ENCODE measurements around the gene EEF2KMT. TPM values are rescaled to one million over a fixed set of nuclear protein-coding genes. Genes with fewer than 3 reads are reported as not detected.

The EEF2KMT gene
- total and polyA plus RNA-seq, 2 of the 13 experiments (the other 11 are each of a cell fraction or from before 2014, with no cell fraction given): 10.7 to 26.9 TPM

DNA sequence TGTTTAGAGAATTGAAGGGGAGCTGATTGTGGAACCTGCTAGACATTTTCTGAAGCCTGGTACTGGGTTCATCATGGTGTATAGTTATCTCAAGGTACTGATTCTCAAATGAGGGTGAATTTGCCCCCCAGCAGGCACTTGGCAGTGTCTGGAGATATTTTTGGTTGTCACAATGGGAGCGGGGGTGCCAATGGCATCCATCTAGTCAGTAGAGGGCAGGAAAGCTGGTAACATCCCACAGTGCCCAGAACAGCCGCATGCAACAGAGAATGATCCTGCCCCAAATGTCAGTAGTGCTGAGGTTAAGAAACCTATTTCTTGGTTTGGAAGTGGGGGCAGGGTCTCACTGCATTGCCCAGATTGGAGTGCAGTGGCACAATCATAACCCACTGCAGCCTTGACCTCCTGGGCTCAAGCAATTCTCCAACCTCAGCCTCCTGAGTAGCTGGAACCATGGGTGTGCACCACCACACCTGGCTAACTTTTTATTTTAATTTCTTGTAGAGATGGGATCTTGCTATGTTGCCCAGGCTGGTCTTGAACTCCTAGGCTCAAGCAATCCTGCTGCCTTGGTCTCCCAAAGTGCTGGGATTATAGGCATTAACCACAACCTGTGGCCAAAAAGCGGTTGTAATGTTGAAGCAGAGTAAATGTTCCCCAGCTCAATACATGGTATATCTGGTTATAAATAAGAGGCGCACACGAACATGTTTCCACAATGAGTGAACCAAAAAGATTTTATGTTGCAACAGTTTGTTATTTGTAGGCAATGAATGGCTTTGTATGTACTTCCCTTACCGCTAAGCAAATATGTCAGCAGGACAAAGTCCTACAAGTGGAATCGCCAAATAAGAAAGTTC lies 46.4 kb upstream of the EEF2KMT start (continued):
- TF ChIP-seq NCOR1 (IDR thresholded peaks at IDR 0.05; ENCODE audit: borderline replicate concordance, low read length) (peak; percentile 94; the same call in 1 of the 2 replicates), NR2C2 (CRISPR knock-in tag; IDR thresholded peaks at IDR 0.05; ENCODE audit: borderline replicate concordance) (peak; percentile 65), HOXA7 (CRISPR knock-in tag; IDR thresholded peaks at IDR 0.05) (no peak), ZNF34 (CRISPR knock-in tag; IDR thresholded peaks at IDR 0.05; ENCODE audit: borderline replicate concordance) (0 out of 2 replicates have a peak, but pooled peaks have one; percentile 50), ZNF276 (CRISPR knock-in tag; IDR thresholded peaks at IDR 0.05; ENCODE audit: low read depth) (no peak), FOSL1 (CRISPR knock-in tag; IDR thresholded peaks at IDR 0.05; ENCODE audit: borderline replicate concordance) (no peak; the same call in 1 of the 2 replicates), CSRNP2 (CRISPR knock-in tag; conservative IDR thresholded peaks at IDR 0.05; ENCODE audit: low read depth) (no peak), HDAC6 (IDR thresholded peaks at IDR 0.05; ENCODE audit: low read depth, low read length) (no peak), ZNF430 (CRISPR knock-in tag; IDR thresholded peaks at IDR 0.05) (no peak; the same call in 1 of the 2 replicates), PAX8 (CRISPR knock-in tag; IDR thresholded peaks at IDR 0.05; ENCODE audit: borderline replicate concordance) (no peak), REL (CRISPR knock-in tag; conservative IDR thresholded peaks at IDR 0.05) (no peak), SMAD3 (CRISPR knock-in tag; IDR thresholded peaks at IDR 0.05) (peak; percentile 69; the same call in 1 of the 2 replicates), ZNF678 (CRISPR knock-in tag; IDR thresholded peaks at IDR 0.05) (no peak), GFI1 (CRISPR knock-in tag; IDR thresholded peaks at IDR 0.05; ENCODE audit: borderline replicate concordance) (peak; percentile 100), ZNF121 (CRISPR knock-in tag; IDR thresholded peaks at IDR 0.05) (peak; percentile 100), ZSCAN31 (CRISPR knock-in tag; IDR thresholded peaks at IDR 0.05; ENCODE audit: low read depth) (no peak)
- TF ChIP-seq, protein P1, sequence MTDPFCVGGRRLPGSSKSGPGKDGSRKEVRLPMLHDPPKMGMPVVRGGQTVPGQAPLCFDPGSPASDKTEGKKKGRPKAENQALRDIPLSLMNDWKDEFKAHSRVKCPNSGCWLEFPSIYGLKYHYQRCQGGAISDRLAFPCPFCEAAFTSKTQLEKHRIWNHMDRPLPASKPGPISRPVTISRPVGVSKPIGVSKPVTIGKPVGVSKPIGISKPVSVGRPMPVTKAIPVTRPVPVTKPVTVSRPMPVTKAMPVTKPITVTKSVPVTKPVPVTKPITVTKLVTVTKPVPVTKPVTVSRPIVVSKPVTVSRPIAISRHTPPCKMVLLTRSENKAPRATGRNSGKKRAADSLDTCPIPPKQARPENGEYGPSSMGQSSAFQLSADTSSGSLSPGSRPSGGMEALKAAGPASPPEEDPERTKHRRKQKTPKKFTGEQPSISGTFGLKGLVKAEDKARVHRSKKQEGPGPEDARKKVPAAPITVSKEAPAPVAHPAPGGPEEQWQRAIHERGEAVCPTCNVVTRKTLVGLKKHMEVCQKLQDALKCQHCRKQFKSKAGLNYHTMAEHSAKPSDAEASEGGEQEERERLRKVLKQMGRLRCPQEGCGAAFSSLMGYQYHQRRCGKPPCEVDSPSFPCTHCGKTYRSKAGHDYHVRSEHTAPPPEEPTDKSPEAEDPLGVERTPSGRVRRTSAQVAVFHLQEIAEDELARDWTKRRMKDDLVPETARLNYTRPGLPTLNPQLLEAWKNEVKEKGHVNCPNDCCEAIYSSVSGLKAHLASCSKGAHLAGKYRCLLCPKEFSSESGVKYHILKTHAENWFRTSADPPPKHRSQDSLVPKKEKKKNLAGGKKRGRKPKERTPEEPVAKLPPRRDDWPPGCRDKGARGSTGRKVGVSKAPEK (CRISPR knock-in tag; IDR thresholded peaks at IDR 0.05; ENCODE audit: borderline replicate concordance): no peak
- TF ChIP-seq, protein P2, sequence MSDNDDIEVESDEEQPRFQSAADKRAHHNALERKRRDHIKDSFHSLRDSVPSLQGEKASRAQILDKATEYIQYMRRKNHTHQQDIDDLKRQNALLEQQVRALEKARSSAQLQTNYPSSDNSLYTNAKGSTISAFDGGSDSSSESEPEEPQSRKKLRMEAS (IDR thresholded peaks at IDR 0.05): peak; percentile 34; the same call in 1 of the 2 replicates
- TF ChIP-seq, protein P3, sequence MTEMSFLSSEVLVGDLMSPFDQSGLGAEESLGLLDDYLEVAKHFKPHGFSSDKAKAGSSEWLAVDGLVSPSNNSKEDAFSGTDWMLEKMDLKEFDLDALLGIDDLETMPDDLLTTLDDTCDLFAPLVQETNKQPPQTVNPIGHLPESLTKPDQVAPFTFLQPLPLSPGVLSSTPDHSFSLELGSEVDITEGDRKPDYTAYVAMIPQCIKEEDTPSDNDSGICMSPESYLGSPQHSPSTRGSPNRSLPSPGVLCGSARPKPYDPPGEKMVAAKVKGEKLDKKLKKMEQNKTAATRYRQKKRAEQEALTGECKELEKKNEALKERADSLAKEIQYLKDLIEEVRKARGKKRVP (CRISPR knock-in tag; IDR thresholded peaks at IDR 0.05): peak in 1 of 2 experiments; percentile 95; a peak in 2 of 4 replicates
